Gastrocnemius medialis (tissue), 4 donors: Measurements from ENCODE around the gene DYNLRB1.

ENCODE experiments used
- POLR2A ChIP-seq, 2 donors: fragments of 450-650 bp; IDR thresholded peaks; one replicate each; pipeline ENCODE4 v1.6.1; 2017; ENCODE audit warnings: antibody characterized with exemption in 2 of 2, mild to moderate bottlenecking in 2 of 2, moderate library complexity in 2 of 2
- TF ChIP-seq, protein P1 (sequence below), 5 experiments: fragments of 450-650 bp in 3 of 5; fragments of 200-600 bp in 2 of 5; sonication (generic) in 2 of 5; IDR thresholded peaks in 4 of 5; conservative IDR thresholded peaks in 1 of 5; 1 replicate in 4 of 5; 2 replicates in 1 of 5; pipeline ENCODE4 v1.5.1; 2016 to 2019; ENCODE audit warnings: antibody characterized with exemption in 5 of 5, mild to moderate bottlenecking in 3 of 5, moderate library complexity in 3 of 5

GRCh38 chr20:34575756-34576155, 59.5 kb downstream of the DYNLRB1 start:
- TF ChIP-seq, protein P1, sequence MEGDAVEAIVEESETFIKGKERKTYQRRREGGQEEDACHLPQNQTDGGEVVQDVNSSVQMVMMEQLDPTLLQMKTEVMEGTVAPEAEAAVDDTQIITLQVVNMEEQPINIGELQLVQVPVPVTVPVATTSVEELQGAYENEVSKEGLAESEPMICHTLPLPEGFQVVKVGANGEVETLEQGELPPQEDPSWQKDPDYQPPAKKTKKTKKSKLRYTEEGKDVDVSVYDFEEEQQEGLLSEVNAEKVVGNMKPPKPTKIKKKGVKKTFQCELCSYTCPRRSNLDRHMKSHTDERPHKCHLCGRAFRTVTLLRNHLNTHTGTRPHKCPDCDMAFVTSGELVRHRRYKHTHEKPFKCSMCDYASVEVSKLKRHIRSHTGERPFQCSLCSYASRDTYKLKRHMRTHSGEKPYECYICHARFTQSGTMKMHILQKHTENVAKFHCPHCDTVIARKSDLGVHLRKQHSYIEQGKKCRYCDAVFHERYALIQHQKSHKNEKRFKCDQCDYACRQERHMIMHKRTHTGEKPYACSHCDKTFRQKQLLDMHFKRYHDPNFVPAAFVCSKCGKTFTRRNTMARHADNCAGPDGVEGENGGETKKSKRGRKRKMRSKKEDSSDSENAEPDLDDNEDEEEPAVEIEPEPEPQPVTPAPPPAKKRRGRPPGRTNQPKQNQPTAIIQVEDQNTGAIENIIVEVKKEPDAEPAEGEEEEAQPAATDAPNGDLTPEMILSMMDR (IDR thresholded peaks at IDR 0.05 in 4 of 5, conservative IDR thresholded peaks at IDR 0.05 in 1 of 5), result no peak
- no peak for TF ChIP-seq POLR2A (IDR thresholded peaks at IDR 0.05)
